Caki2 (cell line): ENCODE results near the gene A2M. TPM values are rescaled to one million over a fixed set of nuclear protein-coding genes. Genes with fewer than 3 reads are reported as not detected.

Experiments
- DNase-seq: peaks from one replicate; pipeline ENCODE4 v3.0.0-alpha.2; 2015; ENCODE audit warnings: low read depth
- in situ Hi-C: cut with HindIII; loops from 2 replicates; pipeline ENCODE4 v1.10.0; 2016; ENCODE audit warnings: low sequenced_read_pairs, low pct_unique_long_range_greater_than_20kb, mixed read lengths
- total RNA-seq: library from RNA; depleted of rRNA; stranded (reverse); fragments of >200 nt; shearing (Covaris generic); gene quantifications from 2 replicates; pipeline ENCODE4 v1.2.3, GENCODE V29; 2014; ENCODE audit warnings: low replicate concordance

Gene A2M
- total RNA-seq, 1 experiment from 2014 or later = not detected

GRCh38 chr12:9064815-9065606 is 50.7 kb downstream of the A2M start:
- peak; percentile 58 for DNase-seq
- in situ Hi-C loops = no loop called here

GRCh38 chr12:9064201-9064814 is 51.4 kb downstream of the A2M start:
- in situ Hi-C loops = no loop called here
- peak; percentile 64 for DNase-seq

- DNase-seq = no peak
- in situ Hi-C loops = no loop called here
Measured at GRCh38 chr12:9052610-9053009, 63.1 kb downstream of the A2M start.

GRCh38 chr12:9051158-9051550 is 64.6 kb downstream of the A2M start:
- in situ Hi-C loops = no loop called here
- DNase-seq = no peak

- in situ Hi-C loops = no loop called here
- no peak for DNase-seq
Measured at GRCh38 chr12:9050521-9051157, 65.1 kb downstream of the A2M start.

GRCh38 chr12:9049520-9050133 is 66.1 kb downstream of the A2M start:
- DNase-seq = peak; percentile 43
- in situ Hi-C loops = no loop called here

- in situ Hi-C loops = no loop called here
- DNase-seq = no peak
Measured at GRCh38 chr12:9048930-9049329, 66.8 kb downstream of the A2M start.

GRCh38 chr12:9047105-9047504 is 68.6 kb downstream of the A2M start:
- DNase-seq = no peak
- in situ Hi-C loops = no loop called here

- in situ Hi-C loops = no loop called here
Measured at GRCh38 chr12:9043766-9044165, 72.0 kb downstream of the A2M start.

GRCh38 chr12:9041321-9041720 is 74.4 kb downstream of the A2M start:
- DNase-seq = no peak
- in situ Hi-C loops = no loop called here

More at GRCh38 chr12:9043766-9044165, 72.0 kb downstream of the A2M start:
- no peak for DNase-seq

GRCh38 chr12:9040484-9041186 is 75.1 kb downstream of the A2M start:
- DNase-seq = no peak
- in situ Hi-C loops = no loop called here

GRCh38 chr12:9039397-9039977 is 76.2 kb downstream of the A2M start:
- in situ Hi-C loops = no loop called here
- peak; percentile 28 for DNase-seq

- in situ Hi-C loops = no loop called here
- DNase-seq = no peak
Measured at GRCh38 chr12:9037431-9037830, 78.3 kb downstream of the A2M start.

- in situ Hi-C loops = no loop called here
- DNase-seq = no peak
Measured at GRCh38 chr12:9036227-9036626, 79.5 kb downstream of the A2M start.

GRCh38 chr12:9034095-9034494 is 81.6 kb downstream of the A2M start:
- in situ Hi-C loops = no loop called here
- no peak for DNase-seq

- in situ Hi-C loops = no loop called here
- DNase-seq = no peak
Measured at GRCh38 chr12:9033265-9033887, 82.3 kb downstream of the A2M start.

- in situ Hi-C loops = no loop called here
- DNase-seq = no peak
Measured at GRCh38 chr12:9032202-9032964, 83.3 kb downstream of the A2M start.
